Omental fat pad (tissue), 4 donors: ENCODE results near the gene MUC4. TPM values are rescaled to one million over a fixed set of nuclear protein-coding genes. Genes with fewer than 3 reads are reported as not detected.
"Not testable (repeated sequence)": the region's sequence is repeated elsewhere in the genome, so short reads cannot be mapped to it uniquely, and the experiment has no call there.

Source experiments
- ATAC-seq: fragments of 150-250 bp; one replicate; pipeline ENCODE4 v1.9.1; 2016; ENCODE audit warnings: mild to moderate bottlenecking, moderate library complexity; ENCODE audit not compliant: low FRiP score
- DNase-seq: peaks from one replicate; pipeline ENCODE4 v3.0.0-alpha.2; 2019; ENCODE audit warnings: low spot score
- CTCF ChIP-seq, 3 donors: fragments of 450-650 bp; IDR thresholded peaks; one replicate each; pipeline ENCODE4 v1.5.1; 2016 to 2017; ENCODE audit warnings: antibody characterized with exemption in 3 of 3, mild to moderate bottlenecking in 3 of 3, moderate library complexity in 2 of 3
- total RNA-seq, 4 donors: library from RNA; depleted of rRNA; stranded (reverse); fragments of >200 nt; gene quantifications; one replicate each; pipeline ENCODE4 v1.1.0, GENCODE V29; 2016

MUC4 gene
- total RNA-seq, 4 donors from 2014 or later: 0.09 TPM; not detected in 3

- ATAC-seq (no peak), DNase-seq (no peak)
- no peak for TF ChIP-seq CTCF (IDR thresholded peaks at IDR 0.05)
Observed at GRCh38 chr3:195731356-195731905, 80.3 kb downstream of the MUC4 start.

GRCh38 chr3:195729476-195730251 is 82.1 kb downstream of the MUC4 start:
- ATAC-seq (no peak), DNase-seq (no peak)
- no peak for TF ChIP-seq CTCF (IDR thresholded peaks at IDR 0.05)

- not testable (repeated sequence) for DNase-seq, ATAC-seq
Observed at GRCh38 chr3:195728789-195729188, 82.9 kb downstream of the MUC4 start.

- ATAC-seq: no peak
- no peak for DNase-seq
- no peak for TF ChIP-seq CTCF (IDR thresholded peaks at IDR 0.05)
Observed at GRCh38 chr3:195727606-195728195, 84.0 kb downstream of the MUC4 start.

- not testable (repeated sequence) for DNase-seq, ATAC-seq
Observed at GRCh38 chr3:195725916-195726740, 85.6 kb downstream of the MUC4 start.

GRCh38 chr3:195724363-195724762 is 87.4 kb downstream of the MUC4 start:
- ATAC-seq: not testable (repeated sequence)

GRCh38 chr3:195722996-195723345 is 88.8 kb downstream of the MUC4 start:
- ATAC-seq, DNase-seq: not testable (repeated sequence)

More at GRCh38 chr3:195724363-195724762, 87.4 kb downstream of the MUC4 start:
- not testable (repeated sequence) for DNase-seq

- DNase-seq, ATAC-seq: not testable (repeated sequence)
Observed at GRCh38 chr3:195722139-195722995, 89.4 kb downstream of the MUC4 start.

GRCh38 chr3:195720831-195721506 is 90.8 kb downstream of the MUC4 start, which contains the start of gene MUC20:
Gene MUC20, plus strand, starts transcription at chr3:195720978. Its CDS starts 30 bp downstream, at chr3:195721008.
- DNase-seq, ATAC-seq: not testable (repeated sequence)

- ATAC-seq, DNase-seq: not testable (repeated sequence)
Observed at GRCh38 chr3:195719514-195720254, 92.0 kb downstream of the MUC4 start.
